ENCODE measurements around the gene TADA2A.
"Not testable (repeated sequence)": the region's sequence is repeated elsewhere in the genome, so short reads cannot be mapped to it uniquely, and the experiment has no call there.

The TADA2A gene

GRCh38 chr17:37500378-37500777, 93.7 kb downstream of the TADA2A start:
- DNase-seq: no peak

DNA sequence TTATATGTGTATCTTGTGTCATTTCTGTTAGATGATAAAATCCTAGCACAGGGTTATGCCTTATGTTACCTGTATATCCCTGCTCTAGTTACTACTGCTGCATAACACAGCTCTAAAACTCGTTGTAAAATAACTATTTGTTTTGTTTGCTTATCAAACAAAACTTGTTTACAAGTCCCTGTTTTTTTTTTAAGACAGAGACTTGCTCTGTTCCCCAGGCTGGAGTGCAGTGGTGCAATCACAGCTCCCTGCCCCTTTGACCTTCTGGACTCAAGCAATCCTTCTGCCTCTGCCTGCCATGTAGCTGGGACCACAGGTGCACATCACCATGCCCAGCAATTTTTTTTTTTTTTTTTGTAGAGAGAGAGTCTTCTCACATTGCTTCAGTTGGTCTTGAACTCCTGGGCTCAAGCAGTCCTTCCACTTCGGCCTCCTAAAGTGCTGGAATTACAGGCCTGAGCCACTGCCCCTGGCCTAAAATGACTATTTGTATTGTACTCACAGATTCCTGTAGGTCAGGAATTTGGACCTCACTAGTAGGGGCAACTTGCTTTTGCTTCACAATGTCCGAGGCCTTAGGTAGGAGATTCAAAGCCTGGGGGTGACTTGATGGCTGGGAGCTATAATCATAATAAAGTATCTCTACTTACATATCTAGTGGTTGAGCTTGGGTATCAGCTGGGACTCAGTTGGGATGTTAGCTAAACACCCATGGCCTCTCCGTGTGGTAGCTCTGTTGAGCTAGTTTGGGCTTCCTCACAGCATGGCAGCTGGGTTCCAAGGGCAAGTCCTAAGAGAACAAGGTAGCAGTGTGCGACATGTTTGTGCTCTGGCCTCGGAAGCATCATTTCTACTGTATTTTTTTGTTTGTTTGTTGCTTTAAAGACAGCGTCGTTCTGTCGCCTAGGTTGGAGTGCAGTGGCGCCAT, 95.6 kb downstream of the TADA2A start:
- DNase-seq: no peak

DNA sequence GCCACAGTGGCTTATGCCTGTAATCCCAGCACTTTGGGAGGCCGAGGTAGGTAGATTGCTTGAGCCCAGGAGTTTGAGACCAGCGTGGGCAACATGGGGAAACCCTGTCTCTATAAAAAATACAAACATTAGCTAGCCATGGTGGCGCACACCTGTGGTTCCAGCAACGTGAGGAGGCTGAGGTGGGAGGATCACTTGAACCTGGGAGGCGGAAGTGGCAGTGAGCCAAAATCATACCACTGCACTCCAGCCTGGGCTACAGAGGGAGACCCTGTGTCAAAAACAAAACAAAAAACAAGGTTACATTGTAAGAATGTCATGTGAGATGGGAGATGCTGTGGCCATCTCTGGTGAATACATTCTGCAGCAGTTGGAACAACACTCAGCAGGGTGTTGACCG, 96.5 kb downstream of the TADA2A start:
- no peak for DNase-seq

GRCh38 chr17:37505333-37505732, 98.6 kb downstream of the TADA2A start:
- DNase-seq: no peak

DNA sequence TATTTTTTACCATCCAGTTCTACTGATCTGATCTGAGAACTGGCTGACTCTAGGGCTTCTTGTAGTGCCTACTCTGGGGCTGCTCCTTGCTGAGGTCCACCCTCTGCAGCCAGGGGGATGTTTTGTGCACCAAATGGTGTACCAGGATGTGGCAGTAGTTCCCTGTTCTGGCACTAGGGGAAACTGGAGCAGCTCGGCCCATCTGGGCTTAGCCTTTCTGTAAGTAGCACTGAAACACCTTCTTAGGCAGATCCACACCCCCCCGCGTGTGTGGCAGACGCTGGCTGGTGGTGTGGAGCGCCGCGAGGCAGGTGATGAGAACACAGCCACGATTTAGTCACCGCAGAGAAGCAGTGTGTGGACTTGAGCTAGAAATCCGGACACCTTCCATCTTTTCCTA, 100.0 kb downstream of the TADA2A start:
- peak in 1 of 2 donors; percentile 18 for DNase-seq

GRCh38 chr17:37507111-37507510, 100.4 kb downstream of the TADA2A start:
- no peak for DNase-seq

- DNase-seq: no peak
Measured at GRCh38 chr17:37510056-37510455, 103.4 kb downstream of the TADA2A start.

DNA sequence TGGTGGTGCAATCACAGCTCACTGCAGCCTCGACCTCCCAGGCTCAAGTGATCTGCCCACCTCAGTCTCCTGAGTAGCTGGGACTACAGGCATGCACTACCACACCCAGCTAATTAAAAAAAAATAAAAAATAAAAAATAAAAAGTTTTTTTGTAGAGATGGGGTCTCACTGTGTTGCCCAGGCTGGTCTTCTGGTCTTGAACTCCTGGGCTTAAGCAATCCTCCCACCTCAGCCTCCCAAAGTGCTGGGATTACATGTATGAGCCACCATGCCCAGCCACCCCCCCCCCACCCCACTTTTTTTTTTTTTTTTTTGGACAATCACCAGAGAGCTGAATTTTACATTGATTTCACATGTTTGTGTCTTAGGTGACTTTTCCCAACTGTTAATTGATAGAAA, 105.0 kb downstream of the TADA2A start:
- not testable (repeated sequence) for DNase-seq

DNA sequence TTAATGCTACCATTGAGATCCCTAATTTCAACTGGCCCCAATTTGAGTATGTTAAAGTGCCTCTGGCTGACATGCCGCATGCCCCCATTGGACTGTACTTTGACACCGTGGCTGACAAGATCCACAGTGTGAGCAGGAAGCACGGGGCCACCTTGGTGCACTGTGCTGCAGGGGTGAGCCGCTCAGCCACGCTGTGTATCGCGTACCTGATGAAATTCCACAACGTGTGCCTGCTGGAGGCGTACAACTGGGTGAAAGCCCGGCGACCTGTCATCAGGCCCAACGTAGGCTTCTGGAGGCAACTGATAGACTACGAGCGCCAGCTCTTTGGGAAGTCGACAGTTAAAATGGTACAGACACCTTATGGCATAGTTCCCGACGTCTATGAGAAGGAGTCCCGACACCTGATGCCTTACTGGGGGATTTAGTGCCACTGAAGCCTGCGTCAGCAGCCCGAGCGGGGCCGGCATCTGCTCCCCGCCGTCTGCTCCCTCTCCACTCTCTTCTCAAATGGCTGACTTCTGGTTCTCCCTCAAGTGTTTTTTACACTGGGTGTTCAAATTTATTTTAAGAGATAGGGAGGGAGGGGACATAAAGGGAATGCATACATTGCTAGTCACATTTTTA, 105.9 kb downstream of the TADA2A start:
- no peak for DNase-seq

DNA sequence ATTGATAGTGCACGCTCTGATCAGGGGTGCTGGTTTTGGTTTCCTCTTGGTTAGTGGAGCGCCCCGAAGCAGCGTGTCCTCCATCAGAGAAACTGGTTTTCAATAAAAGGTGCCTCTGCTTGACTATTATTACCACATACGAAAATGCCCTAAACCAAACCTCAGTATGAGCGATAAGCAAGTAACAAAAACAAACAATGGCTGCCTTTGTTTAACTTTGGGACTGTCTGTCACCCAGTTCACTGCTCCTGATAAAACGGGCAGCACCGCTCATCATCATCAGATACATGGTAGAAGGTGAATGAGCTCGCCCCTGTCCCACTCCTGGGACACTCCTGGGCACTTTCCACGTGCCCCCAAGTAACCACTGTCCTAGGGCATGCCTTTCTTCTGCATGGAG, 107.0 kb downstream of the TADA2A start:
- no peak for DNase-seq

GRCh38 chr17:37516127-37516571, 109.5 kb downstream of the TADA2A start:
- no peak for DNase-seq

GRCh38 chr17:37517881-37518280, 111.2 kb downstream of the TADA2A start:
- DNase-seq: no peak

GRCh38 chr17:37518826-37519225, 112.1 kb downstream of the TADA2A start:
- DNase-seq: no peak

DNA sequence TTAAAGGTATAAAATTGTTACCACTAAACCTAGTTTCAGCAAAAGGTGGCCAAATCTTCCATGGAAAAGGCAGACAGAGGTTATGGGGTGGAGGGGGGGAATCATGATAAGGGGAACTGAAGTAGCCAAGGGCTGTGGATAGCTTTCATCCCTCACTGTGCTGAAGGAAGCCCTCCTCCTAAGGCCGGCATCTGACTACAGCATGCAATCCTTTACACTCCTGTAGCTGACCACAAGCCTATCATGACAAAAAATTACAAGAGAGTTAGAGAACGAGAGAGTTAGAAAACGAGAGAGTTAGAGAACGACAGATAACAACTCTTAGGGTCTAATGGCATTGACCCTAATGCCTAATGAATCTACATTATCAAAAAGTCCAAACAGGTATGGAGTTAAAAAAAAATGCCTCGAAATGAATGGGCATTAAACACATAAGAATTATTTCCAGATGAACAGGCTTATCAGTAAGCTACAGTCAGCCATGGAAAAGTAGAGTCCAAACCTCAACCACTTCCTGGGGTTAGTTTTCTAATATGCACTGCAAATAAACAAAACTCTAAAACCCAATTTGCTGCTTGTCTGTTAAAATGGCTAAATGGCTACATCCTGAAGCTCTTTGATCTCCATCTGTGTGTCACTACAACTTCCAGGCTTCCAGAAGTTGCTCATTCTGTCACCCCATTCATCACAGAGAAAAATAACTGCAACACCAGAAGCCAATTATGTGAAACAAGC, 112.7 kb downstream of the TADA2A start:
- no peak for DNase-seq

- DNase-seq: no peak
Measured at GRCh38 chr17:37520174-37520573, 113.5 kb downstream of the TADA2A start.

GRCh38 chr17:37521821-37522220, 115.1 kb downstream of the TADA2A start:
- DNase-seq: no peak

GRCh38 chr17:37523715-37524219, 117.1 kb downstream of the TADA2A start:
- no peak for DNase-seq

DNA sequence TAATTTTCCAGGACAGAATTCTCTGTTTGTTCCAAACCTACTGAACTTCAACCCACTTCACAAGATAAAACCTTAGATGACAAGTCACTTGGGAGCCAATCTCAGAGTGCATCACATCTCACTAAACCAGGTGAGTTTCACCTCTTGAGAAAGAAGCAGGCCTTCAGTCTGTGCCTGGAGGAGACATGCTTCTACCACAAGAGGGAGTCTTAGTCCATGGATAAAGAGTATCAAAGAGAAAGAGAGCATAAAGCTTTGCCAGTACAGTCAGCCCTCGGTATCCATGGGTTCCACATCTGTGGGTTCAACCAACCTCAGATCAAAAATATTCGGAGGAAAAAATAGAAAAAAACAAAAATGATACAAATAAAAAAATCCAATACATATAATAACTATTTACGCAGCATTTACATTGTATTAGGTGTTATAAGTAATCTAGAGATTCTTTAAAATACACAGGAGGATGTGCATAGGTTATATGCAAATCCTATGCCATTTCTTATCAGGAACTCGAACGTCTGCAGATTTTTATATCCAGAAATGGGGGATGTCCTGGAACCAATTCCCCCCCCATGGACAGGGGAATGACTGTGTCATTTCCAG, 120.7 kb downstream of the TADA2A start:
- DNase-seq: peak in 1 of 2 donors; percentile 2

All from stimulated activated CD4-positive, alpha-beta T cell treated with anti-CD3 and anti-CD28 coated beads, Interleukin-2, amount 100 ng/mL, for 48 hours (primary cell).